ENCODE measurements around the gene SEC14L2.

SEC14L2 gene

GRCh38 chr22:30408388-30409102, 11.7 kb downstream of the SEC14L2 start:
- no peak for DNase-seq

DNA sequence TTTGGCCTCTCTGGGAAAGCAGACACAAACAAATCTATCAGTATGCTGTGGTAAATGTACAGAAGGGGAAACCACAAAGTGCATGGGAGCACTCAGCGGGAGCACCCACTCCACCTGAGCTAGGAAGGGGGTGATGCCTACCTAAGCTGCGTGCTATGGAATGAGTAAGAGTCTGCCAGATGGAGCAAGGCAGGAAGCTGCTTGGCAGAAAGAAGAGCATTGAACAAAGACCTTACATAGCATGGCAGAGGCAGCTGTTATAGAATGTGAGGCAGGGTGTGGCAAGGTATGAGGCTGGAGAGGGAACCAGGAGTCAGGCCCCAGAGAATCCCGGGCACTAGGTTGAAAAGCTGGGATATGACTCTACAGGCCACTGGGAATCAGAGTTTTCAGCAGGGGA, 15.0 kb downstream of the SEC14L2 start:
- no peak for DNase-seq

GRCh38 chr22:30413001-30413400, 16.2 kb downstream of the SEC14L2 start:
- DNase-seq = no peak

GRCh38 chr22:30413745-30414524, 17.1 kb downstream of the SEC14L2 start:
- no peak for DNase-seq

DNA sequence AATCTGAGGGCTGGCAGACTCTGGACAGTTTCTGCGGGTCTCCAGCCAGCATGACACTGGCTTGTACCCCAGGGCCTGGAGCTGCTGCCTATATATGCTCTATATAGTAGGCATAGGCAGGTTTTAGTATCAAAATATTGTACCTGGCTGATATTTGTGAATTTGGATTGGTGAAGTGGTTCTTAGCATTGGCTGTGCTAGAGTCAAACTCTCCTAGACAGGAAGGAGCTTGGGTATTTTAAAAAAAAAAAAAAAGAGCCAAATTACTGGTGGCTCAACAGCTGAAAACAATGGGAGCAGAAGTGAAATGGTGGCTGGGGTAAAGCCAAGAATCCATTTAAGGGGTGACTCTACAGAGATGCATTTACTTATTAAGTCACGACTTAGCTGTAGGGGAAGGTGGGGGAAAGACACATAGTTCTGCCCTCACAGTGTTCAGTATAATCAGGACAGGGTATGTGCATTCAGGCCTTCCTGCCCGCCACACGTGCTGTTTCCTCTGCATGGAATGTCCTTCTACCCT, 17.8 kb downstream of the SEC14L2 start:
- DNase-seq = no peak

GRCh38 chr22:30416403-30416802, 19.6 kb downstream of the SEC14L2 start:
- no peak for DNase-seq

DNA sequence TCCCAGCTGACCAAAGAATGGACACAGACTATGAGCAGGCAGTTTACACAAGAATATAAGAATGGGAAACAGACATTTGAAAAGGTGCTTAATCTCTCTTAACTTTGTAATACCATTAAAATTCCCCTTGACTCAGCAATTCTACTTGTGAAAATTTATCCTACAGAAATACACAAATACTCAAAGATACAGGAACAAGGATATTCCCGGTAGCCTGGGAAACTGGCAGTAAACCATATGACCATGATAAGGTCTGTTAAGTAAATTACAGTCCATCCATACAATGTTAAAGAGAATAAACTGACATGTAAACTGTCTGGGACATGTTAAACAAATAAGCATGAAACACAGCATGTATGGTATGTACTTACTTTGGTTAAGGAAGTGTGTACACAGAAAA, 20.0 kb downstream of the SEC14L2 start:
- DNase-seq = no peak

DNA sequence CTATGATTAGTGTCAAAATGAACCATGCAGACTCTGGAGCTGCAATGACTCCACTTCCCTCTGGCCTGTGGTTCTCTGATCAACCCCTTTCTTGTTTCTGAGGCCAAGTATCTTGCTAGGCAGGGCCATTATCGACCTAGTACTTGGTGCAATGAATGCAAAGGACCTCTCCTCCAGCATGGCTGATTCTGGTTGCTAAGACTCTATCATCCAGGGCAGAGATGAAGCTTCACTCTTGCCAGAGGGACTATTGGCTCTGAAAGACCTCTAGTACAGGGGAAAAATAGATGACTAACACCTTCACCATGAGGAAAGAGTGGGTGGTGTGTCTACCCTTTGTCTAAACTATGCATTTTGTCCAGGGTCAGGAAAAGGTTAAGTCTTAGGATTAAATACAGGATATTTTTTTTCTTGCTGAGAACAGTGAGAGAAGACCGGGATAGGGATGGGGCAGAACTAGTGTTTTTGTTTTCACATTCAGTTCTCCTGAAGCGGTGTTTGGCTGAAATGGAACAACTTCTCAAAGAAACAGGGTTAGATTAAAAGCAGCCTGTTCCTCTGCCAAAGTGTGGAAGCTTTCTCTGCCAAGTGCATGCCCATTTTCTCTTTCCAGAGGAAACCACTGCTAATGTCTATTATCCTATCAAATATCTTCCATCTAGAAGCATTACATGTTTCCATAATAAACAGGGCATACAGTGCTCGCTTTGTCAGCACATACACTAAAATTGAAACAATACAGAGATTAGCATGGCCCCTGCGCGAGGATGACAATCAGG, 23.7 kb downstream of the SEC14L2 start:
- no peak for DNase-seq

- DNase-seq = no peak
Observed at GRCh38 chr22:30421695-30422480, 25.1 kb downstream of the SEC14L2 start.

DNA sequence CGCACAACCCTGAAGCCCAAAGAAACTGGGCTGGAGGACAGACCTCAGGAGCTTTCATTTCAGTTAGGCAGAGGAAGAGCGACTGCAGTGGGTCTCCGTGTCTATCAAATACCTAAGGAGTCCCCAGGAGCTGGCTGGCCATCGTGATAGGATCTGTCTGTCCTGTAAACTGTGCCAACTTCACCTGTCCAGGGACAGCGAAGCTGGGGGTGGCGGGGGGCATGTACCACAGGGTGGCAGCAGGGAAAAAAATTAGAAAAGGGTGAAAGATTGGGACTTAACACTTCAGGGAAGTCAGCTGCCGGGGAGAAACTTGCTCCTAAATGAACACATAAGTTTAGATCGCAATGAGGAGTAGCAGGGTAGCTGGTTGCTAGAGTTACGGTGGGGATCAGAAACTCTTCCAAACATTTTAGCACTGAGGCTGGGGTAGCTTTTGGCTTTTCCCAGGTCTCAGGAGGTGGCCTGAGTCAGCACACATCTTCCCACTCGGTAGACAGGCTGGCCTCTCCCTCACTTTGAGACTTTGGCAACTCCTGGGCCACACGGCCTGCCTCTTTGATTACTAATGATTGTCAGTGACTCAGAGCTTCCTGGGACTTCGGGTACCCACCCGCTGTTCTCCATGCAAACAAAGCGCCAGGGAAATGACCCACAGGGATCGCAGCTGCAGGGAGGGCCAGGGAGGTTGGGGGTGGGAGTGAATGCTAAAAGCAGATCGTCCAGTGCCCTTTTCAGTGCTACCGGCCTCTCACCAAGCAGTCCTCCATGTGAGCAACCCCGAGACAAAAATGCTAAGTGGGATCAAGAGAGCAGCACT, 25.9 kb downstream of the SEC14L2 start:
- peak in 1 of 2 donors; percentile 6 for DNase-seq

- DNase-seq = peak in 1 of 2 donors; percentile 10
Observed at GRCh38 chr22:30423301-30423958, 26.6 kb downstream of the SEC14L2 start.

GRCh38 chr22:30423959-30424533, 27.2 kb downstream of the SEC14L2 start:
- DNase-seq = peak; percentile 99 to 100

DNA sequence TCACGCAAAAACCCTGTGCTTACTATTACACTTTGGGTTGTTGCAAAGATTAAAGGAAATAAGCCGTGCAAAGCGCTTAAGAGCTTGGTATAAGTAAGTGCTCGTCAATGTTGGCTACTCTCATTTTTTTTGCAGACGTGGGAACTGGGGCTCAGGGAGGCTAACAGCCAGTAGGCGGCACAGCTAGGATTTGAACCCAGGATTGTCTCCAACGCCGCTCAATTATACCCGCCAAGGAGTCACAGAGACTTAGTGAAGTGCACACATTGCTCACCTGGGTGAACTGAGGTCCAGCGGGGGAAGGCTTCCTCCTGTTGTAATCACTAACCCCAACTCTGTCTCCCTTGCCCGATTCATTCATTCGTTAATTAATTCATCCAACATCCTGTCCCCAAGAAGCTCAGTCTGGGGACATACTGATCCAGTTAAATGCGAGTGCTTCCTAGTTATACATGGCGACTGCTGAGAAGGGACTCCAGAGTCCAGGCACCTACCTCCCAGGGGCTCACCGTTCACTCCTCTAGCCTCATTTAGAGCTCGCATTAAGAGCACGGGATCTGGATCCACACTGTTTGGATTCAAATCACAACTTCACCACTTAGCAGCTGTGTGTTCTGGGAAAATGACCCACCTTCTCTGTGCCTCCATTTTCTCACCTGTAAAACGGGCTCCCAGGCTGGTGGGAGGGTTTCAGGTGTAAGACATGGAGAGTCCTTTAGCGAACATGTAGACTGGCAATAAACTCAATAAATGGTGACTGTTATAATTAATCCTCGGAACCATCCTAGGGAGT, 27.9 kb downstream of the SEC14L2 start:
- no peak for DNase-seq

DNA sequence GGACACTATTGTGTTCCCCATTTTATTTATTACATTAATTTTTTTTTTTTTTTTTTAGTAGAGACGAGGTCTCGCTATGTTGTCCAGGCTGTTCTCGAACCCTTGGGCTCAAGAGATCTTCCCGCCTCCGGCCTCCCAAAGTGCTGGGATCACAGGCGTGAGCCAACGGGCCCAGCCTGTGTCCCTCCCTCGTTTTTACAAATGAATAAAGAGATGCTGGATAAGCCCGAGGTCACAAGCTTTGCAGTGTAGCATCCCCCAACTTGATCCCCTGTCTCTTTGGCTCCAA, 28.5 kb downstream of the SEC14L2 start:
- no peak for DNase-seq

- peak; percentile 28 to 61 for DNase-seq
Observed at GRCh38 chr22:30425616-30426387, 29.0 kb downstream of the SEC14L2 start, which contains the start of gene MTFP1. Gene MTFP1, plus strand, starts transcription at chr22:30425768. Its CDS starts 112 bp downstream, at chr22:30425880.

DNA sequence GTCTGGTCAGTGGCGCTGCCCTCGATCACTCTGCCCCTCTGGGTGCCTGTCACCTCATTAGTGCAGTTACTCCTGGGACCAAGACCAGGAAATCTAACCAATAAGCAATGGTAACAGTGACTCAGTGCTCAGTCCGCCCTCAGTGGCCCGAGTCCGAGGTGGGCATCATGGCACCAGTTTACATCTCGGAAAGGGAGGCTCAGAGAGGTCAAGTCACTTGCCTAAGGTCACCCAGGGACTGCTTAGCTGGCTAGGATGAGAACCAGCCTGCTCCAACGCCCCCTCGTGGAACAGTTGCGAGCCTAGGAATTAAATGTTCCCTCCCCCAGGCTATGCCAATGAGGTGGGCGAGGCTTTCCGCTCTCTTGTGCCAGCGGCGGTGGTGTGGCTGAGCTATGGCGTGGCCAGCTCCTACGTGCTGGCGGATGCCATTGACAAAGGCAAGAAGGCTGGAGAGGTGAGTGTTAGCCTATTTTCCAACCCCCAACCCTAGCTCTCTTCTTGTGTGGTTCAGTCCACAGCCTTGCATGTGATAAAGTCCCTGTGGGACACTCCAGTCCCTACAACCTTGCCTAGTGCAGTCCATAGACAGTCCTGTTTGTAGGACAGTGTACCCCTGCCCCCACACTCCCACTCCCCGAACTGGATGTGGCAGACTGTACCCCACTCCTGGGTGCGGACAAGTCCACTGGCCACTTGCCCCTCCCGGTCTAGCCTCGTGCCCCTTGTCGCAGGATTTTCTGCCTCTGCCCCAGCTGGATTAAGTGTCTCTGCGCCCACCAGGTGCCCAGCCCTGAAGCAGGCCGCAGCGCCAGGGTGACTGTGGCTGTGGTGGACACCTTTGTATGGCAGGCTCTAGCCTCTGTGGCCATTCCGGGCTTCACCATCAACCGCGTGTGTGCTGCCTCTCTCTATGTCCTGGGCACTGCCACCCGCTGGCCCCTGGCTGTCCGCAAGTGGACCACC, 29.9 kb downstream of the SEC14L2 start:
- peak; percentile 84 to 91 for DNase-seq

DNA sequence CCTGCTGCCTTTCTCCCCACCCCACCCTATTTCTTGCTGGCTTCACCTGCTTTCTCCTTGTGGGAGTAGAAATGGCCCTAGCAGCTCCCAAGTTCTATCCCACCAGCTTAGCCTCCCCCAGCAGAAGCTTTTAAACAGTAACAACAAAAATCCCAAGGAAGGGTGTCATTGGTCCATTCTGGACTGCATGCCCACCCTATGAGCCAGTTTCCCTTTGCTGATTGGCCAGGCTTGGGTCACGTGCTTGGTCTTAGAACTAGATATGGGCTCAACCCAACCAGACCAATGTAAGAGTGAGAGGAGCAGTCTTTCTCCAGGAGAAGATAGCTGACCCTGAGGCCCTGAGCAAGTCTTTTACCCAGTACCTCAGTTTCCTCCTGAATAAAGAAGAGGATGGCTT, 31.1 kb downstream of the SEC14L2 start:
- no peak for DNase-seq

DNA sequence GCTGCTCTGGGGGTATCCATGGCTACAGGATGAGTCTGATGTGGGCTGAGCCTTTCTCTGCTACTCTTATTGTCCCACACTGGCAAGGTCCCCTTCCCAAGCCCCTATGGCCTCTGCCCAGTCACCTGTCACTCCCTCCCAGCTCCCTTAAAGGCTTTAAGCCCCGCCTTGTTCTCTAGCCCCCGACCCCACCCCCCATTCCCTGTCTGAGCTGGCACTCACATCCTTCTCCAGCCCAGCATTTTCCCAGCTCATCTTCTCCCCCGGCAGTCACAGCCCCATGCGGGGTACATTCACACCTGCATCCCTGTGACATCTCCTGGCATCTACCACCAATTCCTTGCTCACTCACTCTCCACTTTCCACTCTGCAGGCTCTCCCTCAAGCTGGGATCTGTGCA, 33.1 kb downstream of the SEC14L2 start:
- no peak for DNase-seq
